Neural progenitor cell (in vitro differentiated cells): ENCODE results near the gene CYYR1. TPM values are rescaled to one million over a fixed set of nuclear protein-coding genes. Genes with fewer than 3 reads are reported as not detected.

Source experiments
- DNase-seq: peaks from one replicate; pipeline ENCODE4 v3.0.0-alpha.2; 2016; ENCODE audit warnings: low spot score
- H2AFZ ChIP-seq: fragments of 200-600 bp; sonication (generic); replicated peaks from 2 replicates; pipeline ENCODE4 v1.6.1; 2016; ENCODE audit warnings: antibody characterized with exemption
- H3F3A ChIP-seq: fragments of 200-600 bp; sonication (generic); 2 replicates; pipeline ENCODE4 v1.6.1; 2016; ENCODE audit warnings: antibody characterized with exemption, low read depth
- H3K27ac ChIP-seq: fragments of 200-600 bp; sonication (generic); 2 replicates; pipeline ENCODE4 v1.5.1; 2016; ENCODE audit warnings: mild to moderate bottlenecking
- H3K27me3 ChIP-seq: fragments of 200-600 bp; sonication (generic); 2 replicates; pipeline ENCODE4 v1.6.1; 2016; ENCODE audit warnings: mild to moderate bottlenecking, moderate library complexity
- H3K36me3 ChIP-seq: fragments of 200-600 bp; sonication (generic); 2 replicates; pipeline ENCODE4 v1.5.1; 2016
- H3K4me1 ChIP-seq: fragments of 200-600 bp; sonication (generic); 2 replicates; pipeline ENCODE4 v1.6.1; 2016; ENCODE audit warnings: mixed run types
- H3K4me2 ChIP-seq: fragments of 200-600 bp; sonication (generic); 2 replicates; pipeline ENCODE4 v1.6.1; 2016
- H3K4me3 ChIP-seq: fragments of 200-600 bp; sonication (generic); 2 replicates; pipeline ENCODE4 v1.5.1; 2016
- H3K79me2 ChIP-seq: fragments of 200-600 bp; sonication (generic); 2 replicates; pipeline ENCODE4 v1.6.1; 2016; ENCODE audit warnings: low read depth
- H3K9ac ChIP-seq: fragments of 200-600 bp; sonication (generic); 2 replicates; pipeline ENCODE4 v1.6.1; 2016
- H3K9me3 ChIP-seq: fragments of 200-600 bp; sonication (generic); 2 replicates; pipeline ENCODE4 v1.5.1; 2016; ENCODE audit warnings: low read depth
- H4K20me1 ChIP-seq: fragments of 200-600 bp; sonication (generic); 2 replicates; pipeline ENCODE4 v1.6.1; 2016; ENCODE audit warnings: low read depth
- H3K27ac Mint-ChIP-seq: 3 replicates; pipeline ENCODE4 v1.8.0; 2021; ENCODE audit warnings: mixed read lengths
- H3K27me3 Mint-ChIP-seq: 2 replicates; pipeline ENCODE4 v1.8.0; 2022; ENCODE audit warnings: low read depth, mild to moderate bottlenecking, inconsistent platforms, moderate library complexity, mixed read lengths; ENCODE audit not compliant: insufficient read depth
- H3K36me3 Mint-ChIP-seq: 3 replicates; pipeline ENCODE4 v1.8.0; 2021; ENCODE audit warnings: mixed read lengths
- H3K4me1 Mint-ChIP-seq: 3 replicates; pipeline ENCODE4 v1.8.0; 2021; ENCODE audit warnings: mixed read lengths
- H3K4me3 Mint-ChIP-seq: 3 replicates; pipeline ENCODE4 v1.8.0; 2021; ENCODE audit warnings: mild to moderate bottlenecking, moderate library complexity, mixed read lengths
- H3K9me3 Mint-ChIP-seq: 3 replicates; pipeline ENCODE4 v1.8.0; 2020; ENCODE audit warnings: mixed read lengths
- CTCF ChIP-seq: fragments of 200-600 bp; sonication (generic); IDR thresholded peaks from 2 replicates; pipeline ENCODE4 v1.5.1; 2017; ENCODE audit warnings: antibody characterized with exemption, mild to moderate bottlenecking
- EZH2 ChIP-seq: fragments of 200-600 bp; sonication (generic); IDR thresholded peaks from 2 replicates; pipeline ENCODE4 v1.6.1; 2017; ENCODE audit warnings: antibody characterized with exemption, mild to moderate bottlenecking, moderate library complexity
- EZH2phosphoT487 ChIP-seq: fragments of 200-600 bp; sonication (generic); IDR thresholded peaks from 2 replicates; pipeline ENCODE4 v1.6.1; 2017; ENCODE audit warnings: antibody characterized with exemption
- total RNA-seq: library from RNA; depleted of rRNA; stranded (reverse); fragments of >200 nt; gene quantifications from 2 replicates; pipeline ENCODE4 v1.2.3, GENCODE V29; 2015; ENCODE audit warnings: low replicate concordance

The CYYR1 gene
- total RNA-seq, 1 donor from 2014 or later: 25.7 TPM

- H3F3A ChIP-seq: no peaks in the 10 kb centered on the region
- H3K9me3 Mint-ChIP-seq: no peaks in the 10 kb centered on the region
- no peak overlapping the region for H3K9ac ChIP-seq
- H3K4me2 ChIP-seq: no peak overlapping the region
- H3K27me3 ChIP-seq: no peaks in the 10 kb centered on the region
- H3K4me1 Mint-ChIP-seq: peaks cover 6% of the 10 kb centered on the region
- no peak overlapping the region for H3K27ac ChIP-seq
- no peak overlapping the region for H3K27ac Mint-ChIP-seq
- H3K4me1 ChIP-seq: no peaks in the 10 kb centered on the region
- H3K27me3 Mint-ChIP-seq: no peaks in the 10 kb centered on the region
- H3K36me3 ChIP-seq: no peaks in the 10 kb centered on the region
- no peak for DNase-seq
- H4K20me1 ChIP-seq: no peaks in the 10 kb centered on the region
- no peaks in the 10 kb centered on the region for H3K79me2 ChIP-seq
- peaks cover 2% of the 10 kb centered on the region for H3K36me3 Mint-ChIP-seq
- no peak overlapping the region for H3K4me3 ChIP-seq
- no peak overlapping the region for H3K4me3 Mint-ChIP-seq
- no peak overlapping the region for H2AFZ ChIP-seq
- H3K9me3 ChIP-seq: no peaks in the 10 kb centered on the region
- TF ChIP-seq EZH2phosphoT487 (no peak), CTCF (no peak), EZH2 (no peak)
Measured at GRCh38 chr21:26506956-26507355, 66.1 kb downstream of the CYYR1 start.

GRCh38 chr21:26505211-26505610 is 67.9 kb downstream of the CYYR1 start:
- H3K4me3 Mint-ChIP-seq: no peak overlapping the region
- no peaks in the 10 kb centered on the region for H3K9me3 Mint-ChIP-seq
- H3K27ac Mint-ChIP-seq: no peak overlapping the region

GRCh38 chr21:26503414-26503813 is 69.7 kb downstream of the CYYR1 start:
- TF ChIP-seq CTCF (no peak), EZH2 (no peak), EZH2phosphoT487 (no peak)
- no peak for DNase-seq
- Histone ChIP-seq H3F3A (no peaks in the 10 kb centered on the region), H4K20me1 (no peaks in the 10 kb centered on the region), H3K4me2 (no peak overlapping the region), H3K9me3 (no peaks in the 10 kb centered on the region), H3K79me2 (no peaks in the 10 kb centered on the region), H3K27me3 (no peaks in the 10 kb centered on the region), H3K4me3 (no peak overlapping the region), H3K4me1 (no peaks in the 10 kb centered on the region), H3K36me3 (no peaks in the 10 kb centered on the region), H2AFZ (no peak overlapping the region), H3K9ac (no peak overlapping the region), H3K27ac (no peak overlapping the region)
- Mint-ChIP-seq H3K9me3 (peaks cover 9% of the 10 kb centered on the region), H3K27ac (no peak overlapping the region), H3K4me1 (peaks cover 6% of the 10 kb centered on the region), H3K36me3 (peaks cover 4% of the 10 kb centered on the region), H3K27me3 (peaks cover 4% of the 10 kb centered on the region), H3K4me3 (no peak overlapping the region)

More at GRCh38 chr21:26505211-26505610, 67.9 kb downstream of the CYYR1 start:
- no peak overlapping the region for H3K27ac ChIP-seq
- no peak overlapping the region for H3K4me2 ChIP-seq
- Mint-ChIP-seq H3K36me3 (no peaks in the 10 kb centered on the region), H3K27me3 (peaks cover 2% of the 10 kb centered on the region), H3K4me1 (peaks cover 6% of the 10 kb centered on the region)
- H2AFZ ChIP-seq: no peak overlapping the region
- TF ChIP-seq CTCF: no peak
- no peak for TF ChIP-seq EZH2
- no peak for TF ChIP-seq EZH2phosphoT487
- H3F3A ChIP-seq: no peaks in the 10 kb centered on the region
- H4K20me1 ChIP-seq: no peaks in the 10 kb centered on the region
- no peaks in the 10 kb centered on the region for H3K4me1 ChIP-seq
- no peaks in the 10 kb centered on the region for H3K9me3 ChIP-seq
- H3K9ac ChIP-seq: no peak overlapping the region
- no peaks in the 10 kb centered on the region for H3K27me3 ChIP-seq
- no peaks in the 10 kb centered on the region for H3K36me3 ChIP-seq
- H3K4me3 ChIP-seq: no peak overlapping the region
- no peaks in the 10 kb centered on the region for H3K79me2 ChIP-seq
- peak; percentile 24 for DNase-seq
